Left ventricle myocardium inferior (tissue), 1 donor: Measurements from ENCODE around the gene MEST. TPM values are rescaled to one million over a fixed set of nuclear protein-coding genes. Genes with fewer than 3 reads are reported as not detected.
"Not testable (repeated sequence)": the region's sequence is repeated elsewhere in the genome, so short reads cannot be mapped to it uniquely, and the experiment has no call there.

ENCODE experiments used
- DNase-seq: peaks from one replicate; pipeline ENCODE4 v3.0.0-alpha.2; 2020
- H3K27ac ChIP-seq: fragments of 200-600 bp; replicated peaks from 2 replicates; pipeline ENCODE4 v1.8.0; 2021
- H3K27me3 ChIP-seq: fragments of 200-600 bp; 2 replicates; pipeline ENCODE4 v1.8.0; 2021; ENCODE audit warnings: low read depth
- H3K36me3 ChIP-seq: fragments of 200-600 bp; 2 replicates; pipeline ENCODE4 v1.8.0; 2021
- H3K4me1 ChIP-seq: fragments of 200-600 bp; 2 replicates; pipeline ENCODE4 v1.8.0; 2021
- H3K4me3 ChIP-seq: fragments of 200-600 bp; 2 replicates; pipeline ENCODE4 v1.8.0; 2021; ENCODE audit warnings: mild to moderate bottlenecking, moderate library complexity
- H3K9me3 ChIP-seq: fragments of 200-600 bp; replicated peaks from 2 replicates; pipeline ENCODE4 v1.8.0; 2021
- CTCF ChIP-seq: fragments of 200-600 bp; IDR thresholded peaks from 2 replicates; pipeline ENCODE4 v1.8.0; 2021; ENCODE audit warnings: antibody characterized with exemption, mild to moderate bottlenecking, borderline replicate concordance
- intact Hi-C: fragments of 100-400 bp; cut with micrococcal nuclease; formaldehyde crosslinking; loops from one replicate; pipeline ENCODE4 v1.11.0; 2022
- total RNA-seq: library from RNA; stranded (reverse); fragmentation: NEBNext Ultra II Directional; extraction: Animal tissue kit (Norgen Biotek cat#: 25700); gene quantifications from one replicate; pipeline ENCODE4 v1.2.1, GENCODE V29; 2021
- donor health status: DM: no; HTN: yes; CAD: no; lungs with severe emphysema.

The MEST gene
- total RNA-seq, 1 donor from 2014 or later, result 4.9 TPM

GRCh38 chr7:130500463-130500862 is 8.6 kb downstream of the MEST start:
- no peaks in the 10 kb centered on the region for H3K9me3 ChIP-seq
- no peak for TF ChIP-seq CTCF
- peaks cover 17% of the 10 kb centered on the region for H3K36me3 ChIP-seq
- no peak for DNase-seq
- H3K27me3 ChIP-seq, result no peaks in the 10 kb centered on the region
- intact Hi-C loops, result no loop called here
- H3K4me1 ChIP-seq, result no peaks in the 10 kb centered on the region
- H3K4me3 ChIP-seq, result no peak overlapping the region
- no peak overlapping the region for H3K27ac ChIP-seq

GRCh38 chr7:130500910-130501309 is 9.0 kb downstream of the MEST start:
- no peaks in the 10 kb centered on the region for H3K27me3 ChIP-seq
- no peak for DNase-seq
- no peak for TF ChIP-seq CTCF
- no peaks in the 10 kb centered on the region for H3K4me1 ChIP-seq
- intact Hi-C loops, result no loop called here
- peaks cover 17% of the 10 kb centered on the region for H3K36me3 ChIP-seq
- no peak overlapping the region for H3K4me3 ChIP-seq
- H3K9me3 ChIP-seq, result no peaks in the 10 kb centered on the region
- no peak overlapping the region for H3K27ac ChIP-seq

- no peak overlapping the region for H3K4me3 ChIP-seq
- TF ChIP-seq CTCF, result no peak
- H3K27ac ChIP-seq, result no peak overlapping the region
- H3K36me3 ChIP-seq, result peaks cover 38% of the 10 kb centered on the region
- no peak for DNase-seq
- H3K4me1 ChIP-seq, result peaks cover 5% of the 10 kb centered on the region
- H3K27me3 ChIP-seq, result no peaks in the 10 kb centered on the region
- H3K9me3 ChIP-seq, result no peaks in the 10 kb centered on the region
- intact Hi-C loops, result no loop called here
Observed at GRCh38 chr7:130505753-130506152, 13.9 kb downstream of the MEST start.

- Histone ChIP-seq H3K27me3 (no peaks in the 10 kb centered on the region), H3K36me3 (peaks cover 41% of the 10 kb centered on the region)
- intact Hi-C loops, result no loop called here
Observed at GRCh38 chr7:130506358-130506757, 14.5 kb downstream of the MEST start.

GRCh38 chr7:130512038-130512437 is 20.2 kb downstream of the MEST start:
- peaks cover 22% of the 10 kb centered on the region for H3K36me3 ChIP-seq
- intact Hi-C loops, DNase-seq, H3K27ac ChIP-seq, H3K9me3 ChIP-seq, H3K4me1 ChIP-seq, H3K4me3 ChIP-seq, H3K27me3 ChIP-seq: not testable (repeated sequence)

More at GRCh38 chr7:130506358-130506757, 14.5 kb downstream of the MEST start:
- Histone ChIP-seq H3K4me1 (peaks cover 6% of the 10 kb centered on the region), H3K4me3 (no peak overlapping the region), H3K9me3 (no peaks in the 10 kb centered on the region), H3K27ac (no peak overlapping the region)
- TF ChIP-seq CTCF, result no peak
- no peak for DNase-seq

GRCh38 chr7:130513447-130513846 is 21.6 kb downstream of the MEST start:
- no peak for TF ChIP-seq CTCF
- H3K36me3 ChIP-seq, result peaks cover 9% of the 10 kb centered on the region
- no peaks in the 10 kb centered on the region for H3K9me3 ChIP-seq
- no peak overlapping the region for H3K4me3 ChIP-seq
- no peaks in the 10 kb centered on the region for H3K27me3 ChIP-seq
- peaks cover 6% of the 10 kb centered on the region for H3K4me1 ChIP-seq
- H3K27ac ChIP-seq, result no peak overlapping the region
- intact Hi-C loops, result no loop called here
- no peak for DNase-seq
